GM21717 (cell line): ENCODE results near the gene ORC1.

ENCODE experiments used
- ATAC-seq: cut with Tn5 transposase; IDR thresholded peaks from one replicate; pipeline ENCODE4 v1.9.1; 2021; ENCODE audit warnings: mild to moderate bottlenecking, moderate library complexity; ENCODE audit not compliant: unreplicated experiment

ORC1 gene

DNA sequence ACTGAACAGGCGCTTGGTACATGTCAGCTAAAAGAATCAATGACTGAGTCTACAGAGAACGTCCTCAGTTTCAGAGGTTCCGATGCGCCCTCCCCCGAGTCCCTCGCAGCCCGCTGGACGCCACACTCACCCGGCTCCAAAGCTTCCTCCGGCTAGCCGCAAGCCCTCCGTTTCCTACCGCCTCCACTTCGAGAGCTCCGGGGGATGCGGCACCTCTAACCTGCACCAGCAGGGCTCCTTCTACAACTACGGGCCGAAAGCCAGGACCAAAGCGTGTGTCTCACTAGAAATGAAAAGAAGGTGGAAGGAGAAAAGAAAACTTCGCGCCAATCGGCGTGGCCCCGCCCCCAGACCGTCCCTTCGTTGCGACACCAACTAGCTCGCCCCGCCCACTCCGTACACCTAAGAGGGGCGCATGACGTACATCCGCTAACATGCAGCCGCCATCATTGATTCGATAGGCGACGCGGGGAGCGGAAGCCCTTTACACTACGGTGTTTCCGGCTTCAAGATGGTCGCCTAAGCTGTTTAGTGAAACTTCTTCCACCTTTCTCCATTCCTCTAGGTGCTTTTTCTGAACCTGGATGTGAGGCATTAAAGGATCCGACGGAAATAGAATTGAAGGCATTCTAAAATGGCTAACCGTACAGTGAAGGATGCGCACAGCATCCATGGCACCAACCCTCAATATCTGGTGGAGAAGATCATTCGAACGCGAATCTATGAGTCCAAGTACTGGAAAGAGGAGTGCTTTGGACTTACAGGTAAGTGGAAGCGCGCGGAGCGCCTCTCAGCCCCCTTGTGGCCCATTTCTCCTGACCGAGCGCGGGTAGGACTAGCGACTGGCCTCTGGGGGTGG, at the start of gene ORC1, which contains the start of gene PRPF38A:
Gene ORC1 (minus strand): TSS at position 308 of the 859 bp plus-strand sequence. CDS start 2,200 bp downstream, outside the sequence.
Gene PRPF38A (plus strand): TSS at position 487 of the 859 bp plus-strand sequence. CDS start 148 bp downstream, at position 635.
- peak; percentile 91 for ATAC-seq

DNA sequence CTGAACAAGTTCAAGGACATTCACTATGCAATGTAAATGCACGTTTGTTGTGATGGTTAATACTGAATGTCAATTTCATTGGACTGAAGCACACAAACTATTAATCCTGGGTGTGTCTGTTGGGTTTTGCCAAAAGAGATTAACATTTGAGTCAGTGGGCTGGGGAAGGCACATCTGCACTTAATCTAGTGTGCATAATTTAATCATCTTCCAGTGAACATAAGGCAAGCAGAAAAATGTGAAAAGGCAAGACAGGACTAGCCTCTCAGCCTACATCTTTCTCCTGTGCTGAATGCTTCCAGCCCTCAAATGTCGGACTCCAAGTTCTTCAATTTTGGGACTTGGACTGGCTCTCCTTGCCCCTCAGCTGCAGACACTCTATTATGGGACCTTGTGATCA, 40.2 kb upstream of the ORC1 start:
- no peak for ATAC-seq

DNA sequence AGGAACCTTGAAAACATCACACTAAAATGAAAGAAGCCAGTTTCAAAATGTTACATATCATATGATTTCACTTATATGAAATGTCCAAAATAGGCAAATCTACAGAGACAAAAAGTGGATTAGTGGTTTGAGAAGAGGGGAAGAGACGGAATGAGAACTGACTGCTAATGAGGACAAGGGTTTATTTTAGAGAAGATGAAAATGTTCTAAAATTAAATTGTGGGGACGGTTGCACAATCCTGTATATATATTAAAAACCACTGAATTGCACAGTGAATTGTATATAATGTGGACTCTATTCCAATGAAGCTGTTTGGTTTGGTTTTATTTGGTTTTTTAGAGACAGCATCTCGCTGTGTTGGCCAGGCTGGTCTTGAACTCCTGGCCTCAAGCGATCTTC, 35.8 kb upstream of the ORC1 start:
- ATAC-seq, result no peak

DNA sequence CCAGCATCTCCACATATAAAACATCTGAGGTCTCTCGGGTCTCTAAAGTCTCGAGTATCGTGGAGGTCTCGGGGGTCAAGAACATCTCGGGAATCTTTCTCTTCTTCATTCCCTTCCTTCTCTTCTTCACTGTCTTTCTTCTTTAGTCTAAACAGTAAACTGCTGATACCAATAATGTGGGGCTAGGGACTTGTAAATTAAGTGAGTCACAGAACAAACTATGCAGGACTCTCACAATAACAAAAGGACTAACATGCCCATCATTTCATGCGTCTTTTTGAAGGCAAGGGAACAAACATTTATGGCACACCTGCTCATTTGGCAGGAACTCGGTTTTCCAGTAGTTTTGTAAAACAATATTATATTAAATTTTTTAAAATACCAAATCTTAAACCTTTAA, 32.6 kb upstream of the ORC1 start:
- ATAC-seq, result no peak

DNA sequence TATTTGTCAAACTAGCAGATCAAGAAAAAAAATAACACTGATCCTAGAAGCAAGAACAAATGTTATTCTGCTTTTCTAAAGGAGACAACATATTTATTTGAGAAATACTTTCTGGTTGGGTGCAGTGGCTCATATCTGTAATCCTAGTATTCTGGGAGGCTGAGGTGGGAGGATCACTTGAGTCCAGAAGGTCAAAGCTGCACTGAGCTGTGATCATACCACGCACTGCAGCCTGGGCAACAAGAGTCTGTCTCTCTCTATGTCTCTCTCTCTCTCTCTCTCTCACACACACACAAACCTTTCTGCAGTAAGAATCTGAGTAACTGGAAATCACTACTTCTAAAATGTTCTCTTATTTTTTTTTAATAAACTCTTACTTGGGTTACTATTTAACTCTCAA, 31.4 kb upstream of the ORC1 start:
- ATAC-seq, result no peak

- no peak for ATAC-seq
Measured at GRCh38 chr1:52435211-52435610, 31.0 kb upstream of the ORC1 start.

- no peak for ATAC-seq
Measured at GRCh38 chr1:52432807-52433206, 28.6 kb upstream of the ORC1 start.

- ATAC-seq, result no peak
Measured at GRCh38 chr1:52427152-52427551, 22.9 kb upstream of the ORC1 start.

DNA sequence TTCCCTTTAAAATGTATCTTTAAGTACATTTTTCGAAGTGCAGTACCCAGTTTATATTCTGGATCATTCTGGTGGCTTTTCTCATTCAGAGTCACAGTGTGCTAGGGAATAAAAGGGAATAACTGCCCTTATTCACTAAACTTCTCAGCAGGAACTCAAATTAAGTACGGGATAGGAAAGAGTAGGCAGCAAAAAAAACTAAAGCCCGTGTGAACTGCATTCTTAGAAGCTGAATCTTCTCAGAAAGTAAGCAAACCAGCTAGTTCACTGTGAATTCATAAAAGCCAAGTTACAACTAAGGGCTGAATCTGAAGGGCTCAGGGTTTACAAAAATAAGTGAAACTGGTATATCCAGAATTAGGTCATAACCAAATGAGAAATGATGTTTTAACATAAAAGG, 22.1 kb upstream of the ORC1 start:
- ATAC-seq, result no peak

DNA sequence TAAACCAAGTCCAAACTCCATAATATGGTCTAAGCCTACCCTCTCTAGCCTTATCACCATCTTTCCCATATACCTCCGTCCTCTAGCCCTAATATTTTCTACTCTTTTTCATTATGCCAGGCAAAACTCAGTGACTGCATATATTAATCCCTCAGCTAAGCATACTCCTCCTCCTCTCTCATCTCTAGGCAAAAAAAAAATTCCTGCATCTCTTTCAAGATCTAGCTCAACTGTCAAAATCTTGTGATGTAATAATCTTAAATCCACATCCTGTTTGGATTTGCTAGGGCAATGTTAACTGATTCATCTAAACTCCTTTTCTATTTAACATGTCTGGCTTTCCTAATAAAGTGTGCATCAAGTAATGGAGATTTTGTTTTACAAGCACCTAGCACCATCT, 20.6 kb upstream of the ORC1 start:
- ATAC-seq, result no peak

DNA sequence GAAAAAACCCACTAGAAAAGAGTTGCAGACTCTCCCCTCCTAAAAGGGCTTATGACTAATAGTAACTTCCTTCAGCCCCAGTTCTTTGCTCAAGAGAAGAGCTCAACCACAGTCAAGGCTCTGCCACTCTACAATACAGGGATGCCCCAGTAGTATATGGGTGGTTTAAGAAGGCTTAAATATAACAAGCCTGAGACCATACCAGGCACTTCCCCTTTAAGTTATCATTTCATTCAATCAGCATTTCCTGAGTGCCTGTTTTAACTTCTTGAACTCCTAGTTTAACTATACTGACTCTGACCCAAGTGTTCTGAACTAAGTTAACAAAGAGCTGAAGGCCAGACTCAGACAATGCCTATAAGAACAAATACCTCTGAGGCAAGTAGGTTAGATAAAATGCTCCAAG, 20.0 kb upstream of the ORC1 start:
- ATAC-seq, result no peak

DNA sequence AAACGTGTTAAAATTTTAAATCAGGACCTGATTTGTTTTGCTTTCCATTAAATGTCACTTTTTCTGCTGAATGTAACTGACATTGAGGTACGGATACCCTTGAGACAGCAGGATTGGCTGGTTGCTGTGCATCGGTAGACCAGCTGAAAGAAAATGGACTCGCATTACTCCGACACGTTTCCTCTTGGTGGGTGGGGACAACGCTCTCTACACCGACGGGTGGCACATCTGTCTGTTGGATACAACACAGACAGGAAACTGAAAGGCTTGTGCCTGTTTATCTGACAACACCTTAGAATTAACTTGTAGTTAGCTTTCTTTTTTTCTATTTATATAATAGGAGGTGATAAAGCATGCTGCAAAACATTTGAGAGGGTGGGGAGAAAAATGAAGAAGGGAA, 19.5 kb upstream of the ORC1 start:
- no peak for ATAC-seq

GRCh38 chr1:52423055-52423454, 18.8 kb upstream of the ORC1 start:
- no peak for ATAC-seq

DNA sequence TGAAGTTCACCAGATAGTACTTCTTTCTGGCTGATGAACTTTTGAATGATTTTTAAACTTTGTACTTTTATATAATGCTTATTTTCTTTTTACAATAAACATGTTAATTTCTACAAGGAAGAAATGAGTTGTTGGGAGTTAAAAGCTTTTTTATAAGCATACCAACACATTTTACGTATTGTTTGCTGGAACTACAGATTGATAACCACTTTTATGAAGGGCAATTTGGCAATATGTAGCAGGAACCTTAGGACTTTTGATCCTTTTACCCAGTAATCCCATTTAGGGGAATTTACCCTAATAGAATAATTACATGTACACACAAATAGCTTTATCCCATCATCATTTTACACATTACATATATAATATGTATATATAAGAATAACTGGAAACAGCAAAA, 16.5 kb upstream of the ORC1 start:
- no peak for ATAC-seq

GRCh38 chr1:52416811-52417210, 12.6 kb upstream of the ORC1 start:
- no peak for ATAC-seq

DNA sequence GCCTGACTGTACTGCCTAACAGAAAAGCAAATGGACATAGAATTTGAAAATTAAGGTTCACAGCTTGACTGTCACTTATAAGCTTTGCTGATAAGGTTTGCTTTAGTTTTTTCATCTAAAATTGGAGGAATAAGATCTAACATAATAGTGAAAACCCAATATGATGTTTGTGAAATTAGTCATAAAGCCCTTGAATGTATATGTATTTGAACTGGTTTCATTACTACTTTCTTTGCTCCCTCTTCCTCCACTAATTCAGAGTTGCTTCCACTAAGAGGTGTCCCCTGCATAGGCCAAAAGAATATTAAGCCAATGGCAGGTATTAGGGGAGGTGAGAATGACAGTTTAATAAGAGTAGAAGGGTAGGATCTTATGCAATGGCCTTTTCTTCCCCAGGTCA, 10.7 kb upstream of the ORC1 start:
- ATAC-seq, result no peak

- ATAC-seq, result no peak
Measured at GRCh38 chr1:52413410-52413989, 9.3 kb upstream of the ORC1 start.

DNA sequence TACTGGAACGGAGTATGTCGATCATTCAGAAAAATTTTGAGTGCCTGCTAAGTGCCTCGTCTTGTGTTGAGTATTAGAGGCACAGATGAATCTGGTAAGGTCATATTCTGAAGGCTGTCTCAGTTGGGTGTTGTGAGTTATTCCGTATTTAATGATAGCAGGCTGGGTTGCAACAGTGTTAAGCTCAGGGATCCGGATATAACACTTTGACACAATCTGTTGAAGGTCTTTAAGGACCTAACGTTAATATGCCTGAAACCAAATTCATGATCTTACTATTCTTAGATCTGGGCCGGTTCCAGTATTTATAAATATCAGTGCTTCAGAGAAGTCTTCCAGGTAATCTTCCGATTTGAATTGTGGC, 734 bp upstream of the ORC1 start:
- no peak for ATAC-seq

DNA sequence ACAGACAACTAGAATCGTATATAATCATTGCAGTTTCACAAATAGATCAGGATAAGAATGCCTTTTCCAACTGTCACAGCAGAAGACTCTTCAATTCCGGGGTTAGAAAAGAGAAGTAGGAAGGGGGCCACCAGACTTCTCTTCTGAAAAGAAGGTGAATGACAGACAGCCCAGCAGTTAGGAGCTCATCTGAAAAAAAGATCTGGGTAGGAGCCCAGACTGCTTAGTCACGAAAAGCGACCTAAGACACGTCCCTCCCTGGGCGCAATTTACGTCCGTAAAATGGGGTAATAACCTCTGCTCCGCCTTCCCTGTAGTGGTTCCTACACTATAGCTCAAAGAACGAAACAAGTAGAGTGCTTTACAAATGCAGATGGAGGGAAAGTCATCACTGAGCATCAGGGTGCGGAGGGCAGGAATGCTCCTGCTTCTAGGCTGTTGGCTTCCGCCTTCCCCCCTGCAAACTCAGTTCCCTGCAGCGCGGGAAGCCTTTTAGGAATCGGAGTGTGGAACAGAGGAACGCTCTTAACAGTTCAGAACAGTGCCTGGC, 582 bp downstream of the ORC1 start:
- ATAC-seq, result peak; percentile 37

DNA sequence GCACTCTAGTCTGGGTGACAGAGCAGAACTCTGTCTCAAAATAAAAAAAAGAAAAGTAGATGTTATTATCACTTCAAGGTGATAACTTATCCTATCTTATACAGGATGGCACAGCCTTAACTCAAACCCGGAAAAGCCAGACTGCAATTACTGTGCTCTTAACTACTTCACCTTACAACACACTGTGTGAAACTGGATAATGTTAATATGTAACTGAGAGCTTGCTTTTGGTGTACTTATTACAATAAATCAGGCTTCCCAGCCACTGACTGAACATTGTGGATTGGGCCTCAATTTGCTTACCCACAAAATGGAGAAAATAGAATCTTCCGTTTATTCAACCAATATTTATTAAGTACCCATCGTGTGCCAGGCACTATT, 1.4 kb downstream of the ORC1 start:
- ATAC-seq, result no peak

DNA sequence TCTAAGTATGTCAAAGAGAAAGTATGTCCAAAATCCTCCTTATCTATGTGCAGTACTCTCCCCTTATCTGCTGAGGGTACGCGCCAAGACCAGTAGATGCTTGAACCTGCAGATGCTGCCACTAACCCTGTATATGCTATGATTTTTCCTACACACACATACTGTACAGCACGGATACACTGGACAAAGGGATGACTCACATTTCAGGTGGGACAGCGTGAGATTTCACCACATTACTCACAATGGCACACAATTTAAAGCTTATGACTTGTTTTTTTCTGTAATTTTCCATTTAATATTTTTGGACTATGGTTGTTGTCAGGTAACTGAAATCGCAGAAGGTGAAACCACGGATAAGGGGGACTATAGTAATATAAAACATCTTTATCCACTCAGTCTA, 4.1 kb downstream of the ORC1 start:
- ATAC-seq, result no peak

DNA sequence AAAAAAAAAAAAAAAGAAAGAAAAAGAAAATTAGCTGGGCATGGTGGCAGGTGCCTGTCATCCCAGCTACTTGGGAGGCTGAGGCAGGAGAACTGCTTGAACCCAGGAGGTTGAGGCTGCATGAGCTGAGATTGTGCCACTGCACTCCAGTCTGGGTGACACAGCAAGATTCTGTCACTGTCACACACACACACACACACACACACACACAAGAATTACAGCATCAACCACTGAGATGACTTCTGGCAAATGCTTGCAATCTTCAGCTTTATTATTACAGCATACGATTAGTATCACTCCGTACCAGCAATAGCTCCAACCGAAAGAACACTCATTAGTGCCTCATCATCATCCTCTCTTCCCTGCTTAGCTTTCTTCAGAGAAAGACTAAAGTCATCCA, 4.6 kb downstream of the ORC1 start:
- no peak for ATAC-seq
